HG02642 (cell line): ENCODE data around the gene PPP1R13B.
"Not testable (repeated sequence)": the region's sequence is repeated elsewhere in the genome, so short reads cannot be mapped to it uniquely, and the experiment has no call there.

ENCODE experiments used
- ATAC-seq: cut with Tn5 transposase; IDR thresholded peaks from one replicate; pipeline ENCODE4 v1.9.1; 2021; ENCODE audit warnings: mild to moderate bottlenecking; ENCODE audit not compliant: unreplicated experiment, poor library complexity

The PPP1R13B gene

GRCh38 chr14:103802356-103802755 lies 45.0 kb downstream of the PPP1R13B start:
- ATAC-seq: no peak

DNA sequence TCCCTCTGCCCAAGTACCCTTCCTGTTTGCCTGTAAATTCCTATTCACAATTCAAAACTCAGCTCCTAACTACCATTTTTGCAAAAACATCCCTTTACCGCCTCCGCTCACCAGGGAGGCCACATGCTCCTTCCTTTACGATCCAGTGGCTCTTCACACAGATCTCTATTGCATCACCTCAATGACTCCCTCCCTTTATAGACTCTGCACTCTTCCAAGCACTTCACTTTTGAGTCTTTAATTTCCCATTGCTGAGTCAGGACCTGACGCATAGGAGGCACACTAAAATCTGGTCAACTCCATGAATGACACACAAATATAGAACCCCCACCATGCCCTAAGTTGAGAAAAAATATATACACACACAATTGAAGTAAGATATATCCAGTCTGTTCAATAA lies 45.9 kb downstream of the PPP1R13B start:
- ATAC-seq: no peak

DNA sequence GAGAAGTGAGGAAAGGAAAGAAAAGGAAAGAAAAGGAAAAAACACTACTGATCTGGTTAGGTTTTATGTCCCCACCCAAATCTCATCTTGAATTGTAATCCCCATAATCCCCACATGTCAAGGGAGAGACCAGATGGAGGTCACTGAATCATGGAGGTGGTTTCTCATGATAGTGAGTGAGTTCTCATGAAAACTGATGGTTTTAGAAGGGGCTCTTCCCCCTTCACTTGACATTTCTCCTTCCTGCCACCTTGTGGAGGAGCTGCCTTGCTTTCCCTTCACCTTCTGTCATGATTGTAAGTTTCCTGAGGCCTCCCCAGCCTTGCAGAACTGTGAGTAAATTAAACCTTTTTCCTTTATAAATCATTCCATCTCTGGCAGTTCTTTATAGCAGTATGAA lies 54.2 kb downstream of the PPP1R13B start:
- not testable (repeated sequence) for ATAC-seq

GRCh38 chr14:103788086-103788485 lies 59.3 kb downstream of the PPP1R13B start:
- no peak for ATAC-seq

DNA sequence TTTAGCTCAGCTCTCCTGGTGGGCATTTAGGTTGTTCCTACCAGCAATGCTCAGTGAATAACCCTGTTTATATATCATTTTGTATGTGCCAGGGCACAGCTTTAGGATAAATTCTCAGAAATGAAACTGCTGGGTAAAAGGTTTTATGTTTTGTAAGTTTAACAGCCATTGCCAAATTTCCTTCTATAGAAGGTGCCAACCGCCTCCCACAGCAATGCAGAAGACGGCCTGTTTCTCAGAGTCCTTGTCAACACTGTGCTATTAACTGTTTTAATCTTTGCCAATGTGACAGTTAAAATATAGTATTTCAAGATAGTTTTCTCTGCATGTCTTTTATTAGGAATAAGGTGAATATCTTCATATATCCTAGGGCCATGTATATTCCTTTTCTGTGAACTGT lies 65.0 kb downstream of the PPP1R13B start:
- ATAC-seq: no peak

DNA sequence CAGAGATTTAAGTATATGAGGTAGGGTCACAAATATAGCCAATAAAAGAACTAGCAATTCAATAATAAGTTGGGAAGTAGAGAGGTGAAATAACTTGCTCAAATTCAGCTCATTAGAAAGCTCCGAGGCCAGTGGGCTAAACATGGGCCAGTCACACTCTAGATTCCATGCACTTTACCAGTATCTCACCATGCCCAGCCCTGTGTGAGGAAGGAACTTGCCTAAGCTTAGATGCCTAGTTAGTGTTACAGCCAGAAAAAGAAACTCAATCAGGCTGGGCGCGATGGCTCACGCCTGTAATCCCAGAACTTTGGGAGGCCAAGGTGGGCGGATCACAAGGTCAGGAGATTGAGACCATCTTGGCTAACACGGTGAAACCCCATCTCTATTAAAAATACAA lies 71.1 kb downstream of the PPP1R13B start:
- ATAC-seq: not testable (repeated sequence)

DNA sequence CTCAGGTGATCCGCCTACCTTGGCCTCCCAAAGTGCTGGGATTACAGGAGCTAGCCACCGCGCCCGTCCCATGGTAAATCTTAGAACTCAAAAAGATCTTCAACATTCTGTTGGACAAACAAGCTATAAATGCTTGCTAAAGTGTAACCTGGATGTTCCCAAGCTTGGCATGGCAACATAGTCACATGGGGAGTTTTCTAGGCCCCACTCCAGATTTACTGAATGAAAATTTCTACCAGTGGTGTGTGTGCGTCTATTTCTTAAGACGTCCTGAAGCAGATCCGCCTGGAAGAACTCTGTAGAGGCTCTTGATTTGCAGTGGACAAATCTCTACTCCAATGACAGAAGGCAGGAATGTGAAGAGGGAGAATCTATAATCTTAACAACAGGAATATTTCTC lies 71.9 kb downstream of the PPP1R13B start:
- no peak for ATAC-seq

- ATAC-seq: no peak
Measured at GRCh38 chr14:103773521-103773920, 73.9 kb downstream of the PPP1R13B start.

GRCh38 chr14:103772078-103772712 lies 75.2 kb downstream of the PPP1R13B start:
- no peak for ATAC-seq

- no peak for ATAC-seq
Measured at GRCh38 chr14:103770902-103771301, 76.5 kb downstream of the PPP1R13B start.

- no peak for ATAC-seq
Measured at GRCh38 chr14:103770500-103770899, 76.9 kb downstream of the PPP1R13B start.

DNA sequence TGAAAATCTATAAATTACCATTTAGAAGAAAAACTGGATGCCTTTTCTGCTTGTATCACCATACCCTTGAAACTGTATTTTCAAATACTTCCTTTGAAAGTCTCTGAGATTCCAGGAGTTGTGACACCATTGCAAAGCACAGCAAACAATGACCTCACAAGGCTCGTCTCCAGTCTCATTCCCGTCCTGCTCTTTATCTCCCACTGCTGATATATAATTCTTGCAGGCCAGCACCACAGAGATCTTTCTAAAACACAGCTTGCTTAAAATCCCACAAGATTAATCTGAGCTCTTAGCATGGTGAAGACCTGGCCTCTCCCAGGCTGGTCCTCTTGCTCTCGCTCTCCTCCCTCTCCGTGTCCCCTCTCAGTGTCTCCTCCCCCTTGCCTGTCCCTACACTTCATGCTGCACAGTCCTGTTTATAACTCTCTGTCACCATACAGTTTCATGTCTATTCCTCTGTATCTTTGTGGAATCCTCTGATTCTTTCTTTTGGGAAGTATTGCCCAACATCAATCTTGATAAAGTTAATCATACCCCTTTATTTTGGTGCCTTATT lies 80.0 kb downstream of the PPP1R13B start:
- ATAC-seq: no peak

DNA sequence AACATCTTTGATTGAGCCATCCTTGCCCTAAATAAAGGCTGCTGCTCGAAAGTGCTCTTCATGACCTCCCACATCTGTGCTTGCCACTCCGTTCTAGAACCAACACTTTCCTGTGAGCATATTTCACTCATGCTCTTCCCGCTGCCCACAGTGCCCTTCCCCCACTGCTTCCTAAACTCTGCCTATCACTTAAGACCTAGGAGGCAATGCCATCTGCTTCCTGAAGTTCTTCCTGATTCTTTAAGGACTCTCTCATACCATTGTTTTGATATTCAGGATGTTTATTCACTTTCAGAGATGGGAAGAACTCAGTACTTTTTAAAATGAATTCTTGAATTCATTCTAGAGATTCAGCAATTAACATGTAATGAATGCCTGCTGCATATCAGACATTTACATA lies 81.8 kb downstream of the PPP1R13B start:
- ATAC-seq: no peak

GRCh38 chr14:103763730-103764488 lies 83.5 kb downstream of the PPP1R13B start:
- ATAC-seq: peak; percentile 80

GRCh38 chr14:103762541-103762940 lies 84.8 kb downstream of the PPP1R13B start:
- ATAC-seq: no peak

GRCh38 chr14:103762036-103762435 lies 85.3 kb downstream of the PPP1R13B start:
- ATAC-seq: no peak

- no peak for ATAC-seq
Measured at GRCh38 chr14:103758059-103758776, 89.2 kb downstream of the PPP1R13B start.

- no peak for ATAC-seq
Measured at GRCh38 chr14:103755060-103755459, 92.3 kb downstream of the PPP1R13B start.

- ATAC-seq: no peak
Measured at GRCh38 chr14:103753774-103754173, 93.6 kb downstream of the PPP1R13B start.

DNA sequence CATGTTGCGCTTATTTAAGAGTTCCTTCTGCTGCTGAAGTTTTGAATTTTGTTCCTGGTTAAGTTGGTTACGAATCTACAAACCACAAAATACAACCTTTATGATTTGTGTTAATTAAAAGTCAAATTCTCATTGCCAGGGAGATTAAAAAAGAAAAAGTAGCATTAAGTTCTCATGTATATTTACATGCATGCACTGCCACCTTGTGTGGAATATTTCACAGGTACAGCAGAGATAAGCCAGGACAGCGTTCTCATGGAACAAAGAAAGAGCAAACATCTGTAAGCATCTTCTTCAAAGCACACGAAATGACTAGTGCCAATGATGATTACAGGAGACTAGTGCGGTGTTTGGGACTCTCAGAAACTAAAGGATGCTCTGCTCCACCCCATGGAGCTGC lies 97.5 kb downstream of the PPP1R13B start:
- ATAC-seq: no peak

DNA sequence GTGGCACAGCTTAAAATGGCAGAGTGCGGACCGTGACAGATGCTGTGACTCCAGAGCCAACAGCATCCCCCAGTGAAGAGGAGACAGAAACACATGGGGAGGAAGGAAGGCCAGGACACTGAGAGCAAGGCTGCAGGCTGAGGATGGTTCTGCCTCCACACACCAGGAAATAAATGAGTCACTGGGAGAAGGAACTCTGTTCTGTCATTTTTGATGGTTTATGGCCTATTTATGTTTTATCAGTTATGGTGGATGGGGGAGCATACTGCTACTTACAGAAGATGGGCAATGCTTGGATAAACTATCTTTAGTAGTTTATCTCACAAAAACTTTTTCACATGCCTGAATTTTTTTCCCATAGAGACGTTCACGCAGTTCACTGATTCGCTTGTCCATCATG lies 97.9 kb downstream of the PPP1R13B start:
- ATAC-seq: no peak
